Stimulated activated CD4-positive, alpha-beta T cell treated with anti-CD3 and anti-CD28 coated beads, Interleukin-12 subunit alpha, Interleukin-12 subunit beta, amount 100 ng/mL, for 48 hours (primary cell): ENCODE data around the gene SLC23A2.
"Not testable (repeated sequence)": the region's sequence is repeated elsewhere in the genome, so short reads cannot be mapped to it uniquely, and the experiment has no call there.

Source experiments
- DNase-seq, 3 donors: peaks; one replicate each; pipeline ENCODE4 v3.0.0-alpha.2; 2020; ENCODE audit warnings: low read depth in 2 of 3, low spot score in 1 of 3

Gene SLC23A2

GRCh38 chr20:4853004-4853403 lies 148.3 kb downstream of the SLC23A2 start:
- DNase-seq = no peak

GRCh38 chr20:4850960-4851359 lies 150.3 kb downstream of the SLC23A2 start:
- no peak for DNase-seq

- DNase-seq = not testable (repeated sequence)
These were observed 152.5 kb downstream of the SLC23A2 start for GRCh38 chr20:4848829-4849228.

- DNase-seq = no peak
These were observed 153.3 kb downstream of the SLC23A2 start for GRCh38 chr20:4848041-4848440.

GRCh38 chr20:4846821-4847220 lies 154.5 kb downstream of the SLC23A2 start:
- DNase-seq = no peak

- DNase-seq = no peak
These were observed 156.4 kb downstream of the SLC23A2 start for GRCh38 chr20:4844751-4845465.

- no peak for DNase-seq
These were observed 157.0 kb downstream of the SLC23A2 start for GRCh38 chr20:4844325-4844724.

- DNase-seq = no peak
These were observed 160.5 kb downstream of the SLC23A2 start for GRCh38 chr20:4840801-4841200.

- no peak for DNase-seq
These were observed 162.8 kb downstream of the SLC23A2 start for GRCh38 chr20:4838526-4838925.

- DNase-seq = no peak
These were observed 163.6 kb downstream of the SLC23A2 start for GRCh38 chr20:4837760-4838159.

- DNase-seq = no peak
These were observed 164.4 kb downstream of the SLC23A2 start for GRCh38 chr20:4836935-4837334.

- no peak for DNase-seq
These were observed 164.8 kb downstream of the SLC23A2 start for GRCh38 chr20:4836473-4836872.

- no peak for DNase-seq
These were observed 165.8 kb downstream of the SLC23A2 start for GRCh38 chr20:4835244-4836177.

GRCh38 chr20:4833074-4833728 lies 168.1 kb downstream of the SLC23A2 start:
- no peak for DNase-seq

- DNase-seq = no peak
These were observed 168.8 kb downstream of the SLC23A2 start for GRCh38 chr20:4832469-4832868.

GRCh38 chr20:4830696-4831095 lies 170.6 kb downstream of the SLC23A2 start:
- no peak for DNase-seq

GRCh38 chr20:4830259-4830658 lies 171.1 kb downstream of the SLC23A2 start:
- DNase-seq = no peak

- no peak for DNase-seq
These were observed 171.6 kb downstream of the SLC23A2 start for GRCh38 chr20:4829514-4830215.

GRCh38 chr20:4828830-4829513 lies 172.3 kb downstream of the SLC23A2 start:
- no peak for DNase-seq

GRCh38 chr20:4821590-4821989 lies 179.7 kb downstream of the SLC23A2 start:
- no peak for DNase-seq
